T-cell (primary cell): ENCODE data around the gene CFAP74. TPM values are rescaled to one million over a fixed set of nuclear protein-coding genes. Genes with fewer than 3 reads are reported as not detected.

Experiments used
- ATAC-seq, 4 experiments: fragments of 200-7000 bp in 3 of 4; fragments of 150-1000 bp in 1 of 4; cut with Tn5 transposase; replicated peaks in 1 of 4; 1 replicate in 3 of 4; 2 replicates in 1 of 4; pipeline ENCODE4 v1.10.0; 2021; ENCODE audit warnings: moderate library complexity in 3 of 4, mild to moderate bottlenecking in 2 of 4, moderate number of reproducible peaks in 1 of 4
- CTCF ChIA-PET, 2 donors: fragments of 300-600 bp; sonication (Branson Sonifier 250); formaldehyde crosslinking; loops; one replicate each; lab custom pipeline; 2022; ENCODE audit warnings: antibody characterized with exemption in 2 of 2; lab: Charles Lee
- POLR2A ChIA-PET, 2 donors: fragments of 300-600 bp; sonication (Branson Sonifier 250); formaldehyde crosslinking; loops; one replicate each; lab custom pipeline; 2022; ENCODE audit warnings: antibody characterized with exemption in 2 of 2; lab: Charles Lee
- DNase-seq, 35 experiments: peaks; one replicate each; pipeline versions ENCODE4 v3.0.0 to v3.0.0-alpha.2; 2013 to 2023
- H3K27ac ChIP-seq: one replicate; pipeline ENCODE4 v1.5.1; 2013; ENCODE audit warnings: low read length
- H3K27me3 ChIP-seq, 2 experiments: replicated peaks in 1 of 2; 1 replicate in 1 of 2; 2 replicates in 1 of 2; pipeline versions ENCODE4 v1.6.1 to v1.7.0; 2013; ENCODE audit warnings: low read length in 1 of 2, mixed read lengths in 1 of 2; ENCODE audit not compliant: control insufficient read depth in 2 of 2, insufficient read depth in 2 of 2; ENCODE audit errors: extremely low read depth in 1 of 2
- H3K36me3 ChIP-seq, 2 donors: 1 replicate in 1 of 2; 2 replicates in 1 of 2; pipeline versions ENCODE4 v1.6.1 to v1.7.0; 2013; ENCODE audit warnings: low read length in 1 of 2; ENCODE audit not compliant: control insufficient read depth in 2 of 2, insufficient read depth in 1 of 2; ENCODE audit errors: extremely low read depth in 1 of 2
- H3K4me1 ChIP-seq, 2 experiments: 1 replicate in 1 of 2; 2 replicates in 1 of 2; pipeline versions ENCODE4 v1.6.1 to v1.7.0; 2013; ENCODE audit warnings: low read length in 2 of 2, mixed read lengths in 1 of 2; ENCODE audit not compliant: insufficient read depth in 2 of 2, control insufficient read depth in 1 of 2; ENCODE audit errors: extremely low read depth in 1 of 2
- H3K4me3 ChIP-seq, 2 donors: 1 replicate in 1 of 2; 2 replicates in 1 of 2; pipeline versions ENCODE4 v1.5.1 to v1.7.0; 2013; ENCODE audit warnings: mild to moderate bottlenecking in 2 of 2, low read length in 1 of 2, moderate library complexity in 1 of 2; ENCODE audit not compliant: control insufficient read depth in 1 of 2; ENCODE audit errors: extremely low read depth in 1 of 2
- H3K9me3 ChIP-seq: 2 replicates; pipeline ENCODE4 v1.7.0; 2013
- H3K27ac Mint-ChIP-seq, 2 donors: one replicate each; pipeline ENCODE4 v1.8.0; 2020 to 2021; ENCODE audit warnings: mild to moderate bottlenecking in 2 of 2, mixed read lengths in 2 of 2
- H3K27me3 Mint-ChIP-seq, 2 donors: one replicate each; pipeline ENCODE4 v1.8.0; 2021 to 2022; ENCODE audit warnings: mixed read lengths in 2 of 2
- H3K36me3 Mint-ChIP-seq: one replicate; pipeline ENCODE4 v1.8.0; 2021; ENCODE audit warnings: mixed read lengths
- H3K4me1 Mint-ChIP-seq, 3 donors: one replicate each; pipeline ENCODE4 v1.8.0; 2020 to 2022; ENCODE audit warnings: mixed read lengths in 3 of 3, mild to moderate bottlenecking in 1 of 3
- H3K4me3 Mint-ChIP-seq, 3 donors: one replicate each; pipeline ENCODE4 v1.8.0; 2020 to 2022; ENCODE audit warnings: mild to moderate bottlenecking in 3 of 3, mixed read lengths in 3 of 3, moderate library complexity in 3 of 3
- H3K9me3 Mint-ChIP-seq, 3 donors: one replicate each; pipeline ENCODE4 v1.8.0; 2020 to 2022; ENCODE audit warnings: mixed read lengths in 3 of 3
- WGBS: methylation state at CpG from one replicate; pipeline ENCODE4 v1.1.5; 2013; ENCODE audit warnings: missing lambda C conversion rate; ENCODE audit not compliant: insufficient coverage; 5-methylcytosine and 5-hydroxymethylcytosine counted together
- total RNA-seq, 35 experiments: library from RNA in 6 of 35; stranded (reverse) in 6 of 35; fragments of 120-200 nt in 1 of 35; gene quantifications; one replicate each; pipeline versions ENCODE4 v1.2.1 to v1.2.4 and lab custom pipeline; 2013 to 2026

Gene CFAP74
- total RNA-seq, 5 donors from 2014 or later (not counting 1 experiment from before 2014, with no cell fraction given): not detected

DNA sequence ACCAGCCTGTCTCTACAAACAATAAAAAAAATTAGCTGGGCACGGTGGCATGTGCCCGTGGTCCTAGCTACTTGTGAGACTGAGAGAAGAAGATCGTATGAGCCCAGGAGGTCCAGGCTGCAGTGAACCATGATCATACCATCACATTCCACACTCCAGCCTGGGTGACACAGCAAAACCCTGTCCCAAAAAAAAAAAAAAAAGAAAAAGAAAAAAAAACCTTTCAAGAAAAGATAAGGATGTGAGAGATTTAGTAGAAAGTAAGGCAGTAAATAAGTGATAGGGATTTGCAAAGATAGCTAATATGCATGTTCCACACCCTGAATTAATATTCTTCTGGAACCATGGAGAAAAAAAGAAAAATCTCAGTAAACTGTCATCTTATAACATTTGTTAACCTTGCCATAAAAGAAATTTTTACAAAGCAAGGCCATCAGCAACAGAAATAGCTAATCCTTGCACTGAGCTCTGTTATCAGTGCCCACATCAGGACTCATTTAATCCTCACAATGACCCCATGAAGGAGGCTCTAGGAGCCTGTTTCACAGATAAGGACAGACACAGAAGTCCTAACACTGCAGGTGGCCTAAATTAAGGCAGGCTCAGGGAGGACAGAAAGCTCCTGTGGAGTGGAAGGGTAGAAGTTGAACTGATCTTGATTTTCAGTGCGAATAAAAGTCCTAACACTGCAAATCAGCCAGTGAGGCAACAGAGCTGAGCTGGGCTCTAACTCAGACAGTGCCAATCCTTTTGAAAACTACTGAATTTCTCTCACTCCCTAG is 120.3 kb downstream of the CFAP74 start:
- Histone ChIP-seq H3K36me3 (peaks cover 0 to 9% of the 10 kb centered on the region in 2 donors), H3K4me1 (peaks cover 16 to 84% of the 10 kb centered on the region in 2 experiments), H3K27ac (no peak overlapping the region), H3K4me3 (no peak overlapping the region), H3K9me3 (no peaks in the 10 kb centered on the region), H3K27me3 (no peaks in the 10 kb centered on the region)
- DNase-seq (no peak), ATAC-seq (peak in 1 of 4 experiments; percentile 27)
- Mint-ChIP-seq H3K9me3 (no peaks in the 10 kb centered on the region), H3K4me3 (peak overlapping the region; percentile 21 to 58 (median 34)), H3K27me3 (no peaks in the 10 kb centered on the region), H3K36me3 (peaks cover 10% of the 10 kb centered on the region), H3K27ac (peak overlapping the region; percentile 16 to 49), H3K4me1 (peaks cover 78 to 81% (median 79%) of the 10 kb centered on the region in 3 donors)
- CTCF ChIA-PET: interaction anchor here in 1 of 2 donors (0.7 to 0.9 kb wide), 2 partner anchors 15 to 22 kb away, joined by 3 to 5 read pairs; no protein-coding TSS in a partner anchor
- POLR2A ChIA-PET: interaction anchor here (0.5 to 1.1 kb wide), 3 partner anchors 8 to 107 kb away, joined by 3 to 14 read pairs (median 4); no protein-coding TSS in a partner anchor
- WGBS: no CpG with 5 or more reads among the region's 4 CpGs

DNA sequence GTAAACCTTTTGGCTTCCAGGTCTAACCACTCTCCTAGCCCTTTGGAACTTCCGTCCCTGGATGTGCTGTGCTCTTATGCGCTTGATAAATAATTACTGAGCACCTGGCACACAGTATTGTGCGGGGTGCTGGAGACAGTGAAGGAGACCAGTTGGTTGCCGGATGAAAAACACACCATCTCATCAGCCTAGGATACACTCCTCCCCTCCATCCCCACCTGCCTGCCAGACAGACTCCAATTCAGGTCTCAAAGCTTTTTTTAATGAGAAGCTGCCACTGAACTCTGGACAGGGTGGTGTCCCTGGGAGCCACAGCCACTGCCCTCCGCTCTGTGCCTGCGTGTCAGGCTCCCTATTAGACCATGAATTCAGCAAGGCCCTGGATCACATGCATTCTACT is 121.9 kb downstream of the CFAP74 start:
- CTCF ChIA-PET: interaction anchor here in 1 of 2 donors (0.7 kb wide), 1 partner anchor 33 kb away, joined by 6 read pairs; the partner anchor contains the start of gene CALML6
- H3K36me3 ChIP-seq: peaks cover 0 to 10% of the 10 kb centered on the region in 2 donors
- Mint-ChIP-seq H3K4me1 (peaks cover 75% of the 10 kb centered on the region in 3 donors), H3K36me3 (peaks cover 10% of the 10 kb centered on the region), H3K27ac (peak overlapping the region in 1 of 2 donors; percentile 8), H3K27me3 (no peaks in the 10 kb centered on the region), H3K9me3 (no peaks in the 10 kb centered on the region), H3K4me3 (peak overlapping the region in 2 of 3 donors; percentile 31 to 58)
- 95% methylated on average over 4 of the region's 6 CpGs for WGBS
- peaks cover 11 to 83% of the 10 kb centered on the region in 2 experiments for H3K4me1 ChIP-seq
- no peak overlapping the region for H3K27ac ChIP-seq
- POLR2A ChIA-PET: no interaction called here
- DNase-seq (no peak), ATAC-seq (peak in 1 of 4 experiments; percentile 18)
- H3K27me3 ChIP-seq: no peaks in the 10 kb centered on the region
- H3K4me3 ChIP-seq: no peak overlapping the region
- H3K9me3 ChIP-seq: no peaks in the 10 kb centered on the region

DNA sequence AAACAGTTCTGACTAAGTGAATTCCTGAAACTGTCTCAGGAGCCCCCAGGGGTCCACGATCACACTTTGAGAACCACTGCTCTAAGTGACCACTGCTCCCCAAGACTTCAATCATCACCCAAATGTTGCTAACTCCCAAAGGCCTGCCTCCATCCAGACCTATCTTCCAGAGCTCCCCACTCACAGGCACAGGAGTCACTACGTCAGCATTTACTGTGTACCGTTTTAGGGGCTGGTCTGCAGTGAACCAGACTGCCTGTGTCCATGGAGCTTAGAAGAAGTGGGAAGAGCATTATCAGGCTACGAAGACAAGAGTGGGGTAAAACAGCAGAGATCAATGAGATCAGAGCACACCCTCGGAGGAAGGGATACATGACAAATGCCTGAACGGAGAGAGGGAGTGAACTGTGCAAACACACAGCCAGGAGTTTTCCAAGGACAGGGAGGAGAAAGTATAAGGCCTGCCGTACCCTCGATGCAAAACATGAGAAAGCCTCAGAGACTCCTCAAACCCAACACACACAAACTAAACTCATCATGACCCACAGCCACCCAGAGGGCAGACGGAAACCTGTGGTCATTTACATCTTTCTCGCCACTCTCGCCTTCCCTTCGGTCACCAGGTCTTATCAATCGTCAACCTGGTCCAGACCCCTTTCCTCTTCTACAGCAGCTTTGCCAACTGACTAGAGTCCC is 122.8 kb downstream of the CFAP74 start:
- Mint-ChIP-seq H3K27me3 (no peaks in the 10 kb centered on the region), H3K9me3 (no peaks in the 10 kb centered on the region), H3K27ac (no peak overlapping the region), H3K4me3 (peak overlapping the region in 2 of 3 donors; percentile 18 to 58), H3K4me1 (peaks cover 77 to 80% (median 79%) of the 10 kb centered on the region in 3 donors), H3K36me3 (peaks cover 18% of the 10 kb centered on the region)
- H3K36me3 ChIP-seq: peaks cover 0 to 20% of the 10 kb centered on the region in 2 donors
- H3K4me3 ChIP-seq: no peak overlapping the region
- no peaks in the 10 kb centered on the region for H3K27me3 ChIP-seq
- no peak for DNase-seq
- ChIA-PET POLR2A (interaction anchor here in 1 of 2 donors (0.6 kb wide), 1 partner anchor 21 kb away, joined by 5 read pairs; no protein-coding TSS in a partner anchor), CTCF (no interaction called here)
- no peak overlapping the region for H3K27ac ChIP-seq
- H3K4me1 ChIP-seq: peaks cover 8 to 85% of the 10 kb centered on the region in 2 experiments
- H3K9me3 ChIP-seq: no peaks in the 10 kb centered on the region
- 90% methylated on average over 6 of the region's 13 CpGs for WGBS
- ATAC-seq: no peak

DNA sequence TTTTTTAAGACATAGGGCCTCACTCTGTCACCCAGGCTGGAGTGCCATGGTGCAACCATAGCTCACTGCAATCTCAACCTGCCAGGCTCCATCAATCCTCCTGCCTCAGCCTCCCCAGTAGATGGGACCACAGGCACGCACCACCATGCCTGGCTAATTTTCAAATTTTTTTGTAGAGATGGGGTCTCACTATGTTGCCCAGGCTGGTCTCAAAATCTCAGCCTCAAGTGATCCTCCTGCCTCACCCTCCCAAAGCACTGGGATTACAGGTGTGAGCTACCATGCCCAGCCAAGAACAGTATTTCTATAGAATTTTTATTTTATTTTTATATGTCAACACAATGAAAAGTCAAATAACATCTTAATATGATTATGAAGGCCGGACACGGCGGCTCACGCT is 123.6 kb downstream of the CFAP74 start:
- H3K27me3 Mint-ChIP-seq: no peaks in the 10 kb centered on the region
- ATAC-seq (no peak), DNase-seq (no peak)
- POLR2A ChIA-PET: interaction anchor here in 1 of 2 donors (0.6 kb wide), 1 partner anchor 80 kb away, joined by 3 read pairs; no protein-coding TSS in a partner anchor
- H3K9me3 ChIP-seq: no peaks in the 10 kb centered on the region
- H3K27me3 ChIP-seq: no peaks in the 10 kb centered on the region
- H3K4me1 Mint-ChIP-seq: peaks cover 85 to 88% (median 87%) of the 10 kb centered on the region in 3 donors
- peaks cover 8 to 86% of the 10 kb centered on the region in 2 experiments for H3K4me1 ChIP-seq
- H3K36me3 ChIP-seq: peaks cover 0 to 27% of the 10 kb centered on the region in 2 donors
- H3K4me3 ChIP-seq: no peak overlapping the region
- peaks cover 23% of the 10 kb centered on the region for H3K36me3 Mint-ChIP-seq
- H3K27ac Mint-ChIP-seq: no peak overlapping the region
- CTCF ChIA-PET: no interaction called here
- WGBS: no CpG with 5 or more reads among the region's 5 CpGs
- H3K27ac ChIP-seq: no peak overlapping the region
- H3K9me3 Mint-ChIP-seq: no peaks in the 10 kb centered on the region
- no peak overlapping the region for H3K4me3 Mint-ChIP-seq

DNA sequence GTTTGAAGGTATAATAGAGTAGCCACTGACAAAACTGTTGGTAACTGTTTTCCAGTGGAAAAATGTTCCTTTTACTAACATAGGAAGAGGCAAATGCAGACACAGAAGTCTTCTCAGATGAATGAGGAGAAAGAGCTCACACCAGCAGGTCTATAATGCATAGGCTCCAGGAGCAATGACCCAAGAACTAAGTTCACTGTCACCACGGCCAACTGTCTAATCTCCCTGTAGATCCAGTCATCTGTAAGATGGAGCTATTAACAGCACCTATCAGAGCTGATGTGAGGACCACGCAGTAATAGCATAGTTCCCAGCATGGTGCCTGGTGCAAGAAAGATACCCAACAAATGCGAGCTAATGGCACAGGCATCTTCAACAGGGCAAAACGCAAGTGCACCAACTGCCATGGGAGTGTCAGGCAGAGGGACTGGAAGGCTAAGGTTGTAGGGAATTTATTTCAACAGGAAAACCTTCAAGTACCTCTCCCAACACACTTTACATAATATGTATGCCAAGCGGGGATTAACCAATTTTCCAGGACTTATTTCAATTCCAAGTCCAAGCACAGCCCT is 125.6 kb downstream of the CFAP74 start:
- Histone ChIP-seq H3K4me1 (peaks cover 7 to 87% of the 10 kb centered on the region in 2 experiments), H3K4me3 (no peak overlapping the region), H3K27ac (no peak overlapping the region), H3K36me3 (peaks cover 0 to 42% of the 10 kb centered on the region in 2 donors), H3K9me3 (no peaks in the 10 kb centered on the region), H3K27me3 (no peaks in the 10 kb centered on the region)
- POLR2A ChIA-PET: interaction anchor here in 1 of 2 donors (0.6 kb wide), 1 partner anchor 10 kb away, joined by 3 read pairs; no protein-coding TSS in a partner anchor
- CTCF ChIA-PET: interaction anchor here in 1 of 2 donors (0.8 kb wide), 1 partner anchor 19 kb away, joined by 3 read pairs; no protein-coding TSS in a partner anchor
- 86% methylated on average over 3 of the region's 5 CpGs for WGBS
- no peak for DNase-seq
- ATAC-seq: no peak
- peaks cover 80 to 87% (median 86%) of the 10 kb centered on the region in 3 donors for H3K4me1 Mint-ChIP-seq
- H3K27ac Mint-ChIP-seq: no peak overlapping the region
- H3K9me3 Mint-ChIP-seq: no peaks in the 10 kb centered on the region
- peak overlapping the region in 1 of 3 donors; percentile 6 for H3K4me3 Mint-ChIP-seq
- no peaks in the 10 kb centered on the region for H3K27me3 Mint-ChIP-seq
- H3K36me3 Mint-ChIP-seq: peaks cover 23% of the 10 kb centered on the region
